HL-60 (cell line): Measurements from ENCODE around the gene GPR4.
A peak's percentile ranks its signal among the peaks of the same experiment; 100 is the strongest.

Source experiments
- DNase-seq, 2 experiments: peaks; one replicate each; pipeline ENCODE4 v3.0.0-alpha.2; 2010 to 2020; ENCODE audit warnings: low read depth in 1 of 2, low spot score in 1 of 2
- H3K27ac ChIP-seq: fragments of 250-450 bp; sonication (Bioruptor Pico); replicated peaks from 2 replicates; pipeline ENCODE4 v1.5.1; 2020; ENCODE audit warnings: mild to moderate bottlenecking, moderate library complexity
- H3K27me3 ChIP-seq: fragments of 250-450 bp; sonication (Bioruptor Pico); 2 replicates; pipeline ENCODE4 v1.5.1; 2021; ENCODE audit warnings: mild to moderate bottlenecking, moderate library complexity; ENCODE audit not compliant: insufficient read depth, poor library complexity, severe bottlenecking
- H3K4me3 ChIP-seq: replicated peaks from 2 replicates; pipeline ENCODE4 v1.5.1; 2011; ENCODE audit warnings: mild to moderate bottlenecking, control low read depth, low read length; ENCODE audit not compliant: insufficient read depth
- CTCF ChIP-seq: IDR thresholded peaks from one replicate; pipeline ENCODE4 v1.5.1; 2011; ENCODE audit warnings: low read length, control low read depth, inconsistent platforms; ENCODE audit not compliant: insufficient read depth
- GABPA ChIP-seq: IDR thresholded peaks from 2 replicates; pipeline ENCODE4 v1.6.1; 2012; ENCODE audit warnings: low read depth
- POLR2AphosphoS5 ChIP-seq: IDR thresholded peaks from 2 replicates; pipeline ENCODE4 v1.6.1; 2012; ENCODE audit warnings: low read depth
- REST ChIP-seq: IDR thresholded peaks from 2 replicates; pipeline ENCODE4 v1.6.1; 2012; ENCODE audit warnings: low read depth; ENCODE audit not compliant: insufficient replicate concordance
- SPI1 ChIP-seq: IDR thresholded peaks from 2 replicates; pipeline ENCODE4 v1.6.1; 2012; ENCODE audit warnings: low read depth, mild to moderate bottlenecking, borderline replicate concordance

The GPR4 gene

GRCh38 chr19:45645631-45646344 lies 43.8 kb upstream of the GPR4 start:
- peak in 1 of 2 experiments; percentile 60 for DNase-seq
- Histone ChIP-seq H3K4me3 (peak overlapping the region; percentile 28), H3K27ac (no peak overlapping the region), H3K27me3 (peaks cover 24% of the 10 kb centered on the region)
- TF ChIP-seq GABPA (no peak), POLR2AphosphoS5 (no peak), REST (no peak), CTCF (no peak), SPI1 (no peak)

- no peak for TF ChIP-seq CTCF
- no peak for TF ChIP-seq REST
- no peak for TF ChIP-seq POLR2AphosphoS5
- no peak for TF ChIP-seq GABPA
- TF ChIP-seq SPI1: no peak
- Histone ChIP-seq H3K27me3 (peaks cover 24% of the 10 kb centered on the region), H3K4me3 (no peak overlapping the region), H3K27ac (no peak overlapping the region)
- no peak for DNase-seq
These were observed 43.1 kb upstream of the GPR4 start for GRCh38 chr19:45645068-45645630.

- TF ChIP-seq SPI1 (no peak), CTCF (no peak), POLR2AphosphoS5 (no peak), GABPA (no peak), REST (no peak)
- peaks cover 24% of the 10 kb centered on the region for H3K27me3 ChIP-seq
- no peak overlapping the region for H3K27ac ChIP-seq
- no peak overlapping the region for H3K4me3 ChIP-seq
- DNase-seq: no peak
These were observed 42.1 kb upstream of the GPR4 start for GRCh38 chr19:45643927-45644771.
